Natural killer cell (primary cell): ENCODE measurements around the gene PIK3CA. TPM values are rescaled to one million over a fixed set of nuclear protein-coding genes. Genes with fewer than 3 reads are reported as not detected.

Experiments used
- ATAC-seq, 3 donors: fragments of 150-1000 bp in 2 of 3; fragments of 200-7000 bp in 1 of 3; cut with Tn5 transposase; 1 replicate in 1 of 3; 2 replicates in 2 of 3; pipeline ENCODE4 v1.10.0; 2021; ENCODE audit warnings: mild to moderate bottlenecking in 2 of 3, moderate library complexity in 2 of 3
- DNase-seq, 2 donors: peaks; one replicate each; pipeline versions ENCODE4 v3.0.0 to v3.0.0-alpha.2; 2013 to 2021; ENCODE audit warnings: mixed read lengths in 1 of 2
- H3K27ac ChIP-seq: one replicate; pipeline ENCODE4 v1.5.1; 2013; ENCODE audit warnings: mild to moderate bottlenecking, low read length
- H3K27me3 ChIP-seq: one replicate; pipeline ENCODE4 v1.6.1; 2013; ENCODE audit warnings: low read length; ENCODE audit not compliant: control insufficient read depth, insufficient read depth
- H3K36me3 ChIP-seq: one replicate; pipeline ENCODE4 v1.6.1; 2013; ENCODE audit warnings: low read length; ENCODE audit not compliant: control insufficient read depth, insufficient read depth
- H3K4me1 ChIP-seq: one replicate; pipeline ENCODE4 v1.6.1; 2013; ENCODE audit warnings: low read length; ENCODE audit not compliant: control insufficient read depth, insufficient read depth
- H3K4me3 ChIP-seq: one replicate; pipeline ENCODE4 v1.5.1; 2013; ENCODE audit warnings: low read length
- H3K9me3 ChIP-seq: one replicate; pipeline ENCODE4 v1.6.1; 2013; ENCODE audit warnings: low read length; ENCODE audit not compliant: control insufficient read depth, insufficient read depth
- H3K27ac Mint-ChIP-seq, 2 donors: one replicate each; pipeline ENCODE4 v1.8.0; 2022; ENCODE audit warnings: mild to moderate bottlenecking in 2 of 2, mixed read lengths in 2 of 2, moderate library complexity in 1 of 2
- H3K27me3 Mint-ChIP-seq, 2 donors: one replicate each; pipeline ENCODE4 v1.8.0; 2022; ENCODE audit warnings: low read depth in 2 of 2, mixed read lengths in 2 of 2
- H3K36me3 Mint-ChIP-seq: one replicate; pipeline ENCODE4 v1.8.0; 2022; ENCODE audit warnings: mixed read lengths
- H3K4me1 Mint-ChIP-seq, 2 donors: one replicate each; pipeline ENCODE4 v1.8.0; 2022; ENCODE audit warnings: mixed read lengths in 2 of 2
- H3K4me3 Mint-ChIP-seq: one replicate; pipeline ENCODE4 v1.8.0; 2022; ENCODE audit warnings: mild to moderate bottlenecking, moderate library complexity, mixed read lengths
- H3K9me3 Mint-ChIP-seq, 2 donors: one replicate each; pipeline ENCODE4 v1.8.0; 2022; ENCODE audit warnings: mixed read lengths in 2 of 2
- CTCF ChIP-seq: fragments of 200-600 bp; IDR thresholded peaks from one replicate; pipeline ENCODE4 v1.8.0; 2022; ENCODE audit warnings: antibody characterized with exemption
- WGBS: methylation state at CpG from one replicate; pipeline ENCODE4 v1.1.7; 2013; ENCODE audit warnings: missing lambda C conversion rate; ENCODE audit not compliant: insufficient coverage; 5-methylcytosine and 5-hydroxymethylcytosine counted together
- intact Hi-C: fragments of 100-400 bp; cut with micrococcal nuclease; formaldehyde crosslinking; loops from one replicate; pipeline ENCODE4 v1.14.2; 2022
- total RNA-seq, 4 donors: library from RNA; stranded (reverse); fragments of 120-200 nt in 1 of 4; gene quantifications; one replicate each; pipeline versions ENCODE4 v1.2.3 to v1.2.4, GENCODE V29; 2013 to 2022

The PIK3CA gene
- total RNA-seq, 3 donors from 2014 or later (not counting 1 experiment from before 2014, with no cell fraction given) = 37.1 to 40.9 (median 40.2) TPM

DNA sequence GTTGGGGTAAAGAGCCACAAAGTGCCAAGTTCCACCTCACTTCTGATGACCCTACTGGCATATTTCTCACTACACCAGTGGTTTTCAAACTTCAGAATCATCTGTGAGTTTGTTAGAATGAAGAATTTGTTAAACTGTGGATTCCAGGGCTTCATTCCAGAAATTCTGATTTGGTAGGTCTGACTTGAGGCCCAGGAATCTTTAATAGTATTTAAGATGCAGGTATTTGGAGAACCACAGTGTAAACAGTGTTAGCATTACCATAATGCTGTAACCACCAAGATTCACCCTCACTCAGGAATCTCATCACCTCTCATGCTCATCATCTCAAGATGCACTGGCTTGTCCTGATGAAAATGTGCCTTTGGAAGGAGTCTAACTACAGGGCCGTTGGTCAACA is 96.7 kb downstream of the PIK3CA start:
- Mint-ChIP-seq H3K27ac (no peak overlapping the region), H3K9me3 (no peaks in the 10 kb centered on the region), H3K27me3 (no peaks in the 10 kb centered on the region), H3K4me1 (no peaks in the 10 kb centered on the region), H3K4me3 (no peak overlapping the region), H3K36me3 (no peaks in the 10 kb centered on the region)
- WGBS = 100% methylated on average over 1 of the region's 1 CpG
- ATAC-seq = no peak
- no peak for DNase-seq
- no peak for TF ChIP-seq CTCF
- intact Hi-C loops = no loop called here
- no peaks in the 10 kb centered on the region for H3K36me3 ChIP-seq
- no peaks in the 10 kb centered on the region for H3K27me3 ChIP-seq
- no peak overlapping the region for H3K4me3 ChIP-seq
- H3K4me1 ChIP-seq = no peaks in the 10 kb centered on the region
- H3K27ac ChIP-seq = no peak overlapping the region
- no peaks in the 10 kb centered on the region for H3K9me3 ChIP-seq

DNA sequence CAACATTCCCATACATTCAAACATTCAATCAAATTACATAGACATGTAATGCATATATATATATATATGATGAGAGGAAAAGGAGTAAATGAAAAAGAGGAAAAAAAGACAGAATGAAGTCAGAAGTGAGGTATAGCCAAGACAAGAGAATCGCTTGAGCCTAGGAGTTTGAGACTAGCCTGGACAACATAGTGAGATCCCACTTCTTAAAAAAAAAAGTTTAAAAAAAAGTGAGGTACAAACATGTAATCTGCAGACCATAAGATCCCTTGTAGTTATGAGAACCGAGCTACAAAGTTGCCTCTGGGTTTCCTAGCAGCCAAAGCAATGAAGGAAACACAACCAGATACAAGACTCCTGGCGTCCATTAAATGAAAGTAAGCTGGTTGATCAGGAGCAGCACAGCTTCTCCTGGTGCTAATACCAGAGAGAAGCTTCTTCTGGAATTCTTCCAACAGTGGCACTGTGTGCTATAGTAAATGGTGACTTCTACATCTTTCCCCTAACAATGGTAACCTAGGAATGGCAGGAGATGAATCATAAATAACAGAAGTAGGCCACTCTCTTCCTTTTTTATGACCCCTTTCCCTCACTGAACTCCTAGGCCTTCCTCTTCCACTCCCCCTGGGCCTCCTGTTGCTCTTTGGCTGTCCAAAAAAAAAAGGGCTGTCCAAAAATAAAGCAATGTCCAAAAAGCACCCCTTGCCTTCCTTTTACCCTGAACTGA is 99.3 kb downstream of the PIK3CA start:
- TF ChIP-seq CTCF = no peak
- DNase-seq (no peak), ATAC-seq (no peak)
- no peak overlapping the region for H3K4me3 Mint-ChIP-seq
- H3K4me3 ChIP-seq = no peak overlapping the region
- no peaks in the 10 kb centered on the region for H3K36me3 Mint-ChIP-seq
- no peaks in the 10 kb centered on the region for H3K4me1 ChIP-seq
- H3K9me3 Mint-ChIP-seq = no peaks in the 10 kb centered on the region
- H3K27me3 ChIP-seq = no peaks in the 10 kb centered on the region
- no peaks in the 10 kb centered on the region for H3K27me3 Mint-ChIP-seq
- intact Hi-C loops = no loop called here
- H3K36me3 ChIP-seq = no peaks in the 10 kb centered on the region
- H3K9me3 ChIP-seq = no peaks in the 10 kb centered on the region
- H3K27ac ChIP-seq = no peak overlapping the region
- no peak overlapping the region for H3K27ac Mint-ChIP-seq
- no peaks in the 10 kb centered on the region for H3K4me1 Mint-ChIP-seq
- 96% methylated on average over 3 of the region's 3 CpGs for WGBS

GRCh38 chr3:179250803-179251476 is 102.8 kb downstream of the PIK3CA start, which contains the start of gene KCNMB3:
Gene KCNMB3 (minus strand): TSS chr3:179251114. CDS start chr3:179250990, 124 bp downstream.
- no peaks in the 10 kb centered on the region for H3K27me3 Mint-ChIP-seq
- WGBS = 91% methylated on average over 6 of the region's 6 CpGs
- Histone ChIP-seq H3K4me1 (no peaks in the 10 kb centered on the region), H3K27ac (no peak within 1 kb of the TSS), H3K36me3 (no peaks in the 10 kb centered on the region), H3K9me3 (no peaks in the 10 kb centered on the region), H3K4me3 (no peak within 1 kb of the TSS), H3K27me3 (no peaks in the 10 kb centered on the region)
- H3K27ac Mint-ChIP-seq = no peak within 1 kb of the TSS
- DNase-seq (no peak), ATAC-seq (no peak)
- H3K4me3 Mint-ChIP-seq = no peak within 1 kb of the TSS
- H3K36me3 Mint-ChIP-seq = peaks cover 5% of the 10 kb centered on the region
- peaks cover 0 to 6% of the 10 kb centered on the region in 2 donors for H3K4me1 Mint-ChIP-seq
- intact Hi-C loops = no loop called here
- peaks cover 0 to 2% of the 10 kb centered on the region in 2 donors for H3K9me3 Mint-ChIP-seq
- no peak for TF ChIP-seq CTCF
